ENCODE data around the gene RNH1.
"Not testable (repeated sequence)": the region's sequence is repeated elsewhere in the genome, so short reads cannot be mapped to it uniquely, and the experiment has no call there.

RNH1 gene

GRCh38 chr11:528815-529727 lies 22.0 kb upstream of the RNH1 start:
- no peak overlapping the region for H3K4me3 ChIP-seq (ENCODE audit: low read length)
- H3K4me2 ChIP-seq (ENCODE audit: low read length) = no peak overlapping the region
- no peaks in the 10 kb centered on the region for H3K27me3 ChIP-seq (ENCODE audit: control insufficient read depth, insufficient read depth, low read length)
- no peak overlapping the region for H3K9ac ChIP-seq (ENCODE audit: low read depth, low read length)
- H3K9me3 ChIP-seq (replicated peaks; ENCODE audit: low read length) = no peaks in the 10 kb centered on the region
- peaks cover 23% of the 10 kb centered on the region for H3K36me3 ChIP-seq (ENCODE audit: insufficient read depth, low read length)
- peaks cover 11% of the 10 kb centered on the region for H3K4me1 ChIP-seq (ENCODE audit: control insufficient read depth, insufficient read depth, low read length)

DNA sequence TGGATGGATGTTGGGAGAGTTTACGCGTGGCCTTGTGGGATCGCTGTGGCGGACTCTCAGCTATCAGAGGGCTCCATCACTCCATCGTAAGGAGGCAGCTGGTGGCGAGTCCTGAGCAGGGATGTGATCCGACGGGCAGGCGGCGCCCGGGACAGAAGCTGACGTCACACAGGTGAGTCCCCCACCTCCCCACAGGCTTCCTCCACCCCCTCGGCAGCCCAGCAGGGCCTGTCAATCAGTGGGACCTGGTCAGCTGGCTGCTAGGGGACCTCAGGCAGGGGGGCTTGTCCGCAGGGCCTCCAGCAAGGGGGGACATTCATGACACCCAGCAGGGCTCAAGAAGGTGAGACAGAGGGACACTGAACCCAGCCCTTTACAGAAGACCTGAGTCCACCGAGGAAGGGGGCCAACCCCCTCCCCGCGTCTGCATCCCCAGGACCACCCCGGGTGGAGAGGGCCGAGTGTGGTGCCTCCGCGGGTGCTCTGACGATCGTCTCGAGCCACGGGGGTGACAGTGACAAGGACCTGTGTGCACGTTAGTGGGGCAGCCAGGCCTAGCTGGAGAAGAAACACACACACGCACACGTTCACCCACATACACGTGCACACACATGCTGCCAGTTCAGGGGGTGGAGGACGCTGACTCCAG lies 21.2 kb upstream of the RNH1 start:
- no peak overlapping the region for H3K4me3 ChIP-seq (ENCODE audit: low read length)
- no peaks in the 10 kb centered on the region for H3K9me3 ChIP-seq (replicated peaks; ENCODE audit: low read length)
- peaks cover 16% of the 10 kb centered on the region for H3K36me3 ChIP-seq (ENCODE audit: insufficient read depth, low read length)
- H3K4me2 ChIP-seq (ENCODE audit: low read length) = no peak overlapping the region
- no peaks in the 10 kb centered on the region for H3K27me3 ChIP-seq (ENCODE audit: control insufficient read depth, insufficient read depth, low read length)
- H3K9ac ChIP-seq (ENCODE audit: low read depth, low read length) = no peak overlapping the region
- peaks cover 8% of the 10 kb centered on the region for H3K4me1 ChIP-seq (ENCODE audit: control insufficient read depth, insufficient read depth, low read length)

- H3K9ac ChIP-seq (ENCODE audit: low read depth, low read length) = no peak overlapping the region
- H3K4me3 ChIP-seq (ENCODE audit: low read length) = peak overlapping the region; percentile 45
- no peaks in the 10 kb centered on the region for H3K9me3 ChIP-seq (replicated peaks; ENCODE audit: low read length)
- H3K4me1 ChIP-seq (ENCODE audit: control insufficient read depth, insufficient read depth, low read length) = peaks cover 8% of the 10 kb centered on the region
- no peaks in the 10 kb centered on the region for H3K27me3 ChIP-seq (ENCODE audit: control insufficient read depth, insufficient read depth, low read length)
- H3K36me3 ChIP-seq (ENCODE audit: insufficient read depth, low read length) = peaks cover 1% of the 10 kb centered on the region
- peak overlapping the region; percentile 73 for H3K4me2 ChIP-seq (ENCODE audit: low read length)
These were observed 19.1 kb upstream of the RNH1 start for GRCh38 chr11:526192-526591.

GRCh38 chr11:521177-521688 lies 14.2 kb upstream of the RNH1 start:
- Histone ChIP-seq H3K36me3 (ENCODE audit: insufficient read depth, low read length) (no peaks in the 10 kb centered on the region), H3K9ac (ENCODE audit: low read depth, low read length) (no peak overlapping the region), H3K4me3 (ENCODE audit: low read length) (no peak overlapping the region), H3K4me1 (ENCODE audit: control insufficient read depth, insufficient read depth, low read length) (peaks cover 4% of the 10 kb centered on the region), H3K27me3 (ENCODE audit: control insufficient read depth, insufficient read depth, low read length) (no peaks in the 10 kb centered on the region), H3K4me2 (ENCODE audit: low read length) (no peak overlapping the region), H3K9me3 (replicated peaks; ENCODE audit: low read length) (no peaks in the 10 kb centered on the region)

DNA sequence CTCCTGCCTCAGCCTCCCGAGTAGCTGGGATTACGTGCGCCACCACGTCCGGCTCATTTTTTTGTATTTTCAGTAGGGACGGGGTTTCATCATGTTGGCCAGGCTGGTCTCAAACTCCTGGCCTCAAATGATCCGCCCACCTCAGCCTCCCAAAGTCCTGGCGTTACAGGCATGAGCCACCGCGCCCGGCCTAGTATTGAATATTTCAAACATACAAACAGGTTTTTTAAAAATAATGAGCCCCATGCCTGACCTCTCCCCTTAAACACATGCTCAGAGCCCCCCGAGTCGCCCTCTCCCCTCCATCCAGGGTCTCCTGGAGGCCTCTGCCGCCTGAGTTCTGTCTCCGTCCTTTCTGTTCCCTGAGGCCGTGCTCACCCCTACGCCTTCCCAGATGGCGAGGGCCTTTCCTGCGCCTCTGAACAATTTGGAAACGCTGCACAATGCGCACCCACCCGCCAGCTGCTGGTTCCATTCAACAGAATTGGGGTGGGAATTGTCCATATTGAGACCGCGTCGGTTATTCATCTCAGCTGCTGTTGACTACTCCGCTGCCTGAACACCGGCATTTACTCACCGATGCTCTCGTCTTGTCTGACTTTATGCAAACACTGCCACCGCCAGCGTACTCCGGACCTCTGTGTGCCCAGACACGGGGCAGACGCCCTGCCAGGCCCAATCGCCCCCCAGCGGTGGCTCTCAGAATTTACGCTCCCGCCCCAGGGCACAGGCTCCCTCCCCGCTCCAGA lies 13.6 kb upstream of the RNH1 start:
- H3K4me1 ChIP-seq (ENCODE audit: control insufficient read depth, insufficient read depth, low read length) = peaks cover 4% of the 10 kb centered on the region
- H3K4me2 ChIP-seq (ENCODE audit: low read length) = no peak overlapping the region
- no peak overlapping the region for H3K9ac ChIP-seq (ENCODE audit: low read depth, low read length)
- no peaks in the 10 kb centered on the region for H3K27me3 ChIP-seq (ENCODE audit: control insufficient read depth, insufficient read depth, low read length)
- no peaks in the 10 kb centered on the region for H3K36me3 ChIP-seq (ENCODE audit: insufficient read depth, low read length)
- no peaks in the 10 kb centered on the region for H3K9me3 ChIP-seq (replicated peaks; ENCODE audit: low read length)
- H3K4me3 ChIP-seq (ENCODE audit: low read length) = no peak overlapping the region

- no peaks in the 10 kb centered on the region for H3K27me3 ChIP-seq (ENCODE audit: control insufficient read depth, insufficient read depth, low read length)
These were observed 11.6 kb upstream of the RNH1 start for GRCh38 chr11:518463-519202.

DNA sequence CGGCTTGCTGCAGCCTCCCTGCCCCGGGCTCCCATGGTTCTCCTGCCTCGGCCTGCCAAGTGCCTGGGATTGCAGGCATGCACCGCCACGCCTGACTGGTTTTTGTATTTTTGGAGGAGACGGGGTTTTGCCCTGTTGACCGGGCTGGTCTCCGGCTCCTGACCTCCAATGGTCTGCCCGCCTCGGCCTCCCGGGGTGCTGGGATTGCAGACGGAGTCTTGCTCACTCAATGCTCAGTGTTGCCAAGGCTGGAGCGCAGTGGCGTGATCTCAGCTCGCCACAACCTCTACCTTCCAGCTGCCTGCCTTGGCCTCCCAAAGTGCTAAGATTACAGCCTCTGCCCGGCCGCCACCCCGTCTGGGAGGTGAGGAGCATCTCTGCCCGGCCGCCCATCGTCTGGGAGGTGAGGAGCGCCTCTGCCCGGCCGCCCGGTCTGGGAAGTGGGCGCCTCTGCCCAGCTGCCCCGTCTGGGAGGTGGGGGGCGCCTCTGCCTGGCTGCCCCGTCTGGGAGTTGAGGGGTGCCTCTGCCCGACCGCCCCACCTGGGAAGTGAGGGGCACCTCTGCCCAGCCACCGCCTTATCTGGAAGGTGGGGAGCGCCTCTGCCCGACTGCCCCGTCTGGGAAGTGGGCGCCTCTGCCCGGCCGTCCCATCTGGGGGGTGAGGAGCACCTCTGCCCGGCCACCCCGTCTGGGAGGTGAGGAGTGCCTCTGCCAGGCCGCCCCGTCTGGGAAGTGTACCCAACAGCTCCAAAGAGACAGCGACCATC lies 10.1 kb upstream of the RNH1 start:
- not testable (repeated sequence) for H3K9me3 ChIP-seq (replicated peaks; ENCODE audit: low read length); H3K4me1 ChIP-seq (ENCODE audit: control insufficient read depth, insufficient read depth, low read length); H3K4me3 ChIP-seq (ENCODE audit: low read length); H3K27me3 ChIP-seq (ENCODE audit: control insufficient read depth, insufficient read depth, low read length); H3K4me2 ChIP-seq (ENCODE audit: low read length); H3K9ac ChIP-seq (ENCODE audit: low read depth, low read length)
- peaks cover 19% of the 10 kb centered on the region for H3K36me3 ChIP-seq (ENCODE audit: insufficient read depth, low read length)

More at GRCh38 chr11:518463-519202, 11.6 kb upstream of the RNH1 start:
- H3K4me3 ChIP-seq (ENCODE audit: low read length) = peak overlapping the region; percentile 48
- H3K9ac ChIP-seq (ENCODE audit: low read depth, low read length) = no peak overlapping the region
- H3K36me3 ChIP-seq (ENCODE audit: insufficient read depth, low read length) = peaks cover 8% of the 10 kb centered on the region
- H3K4me1 ChIP-seq (ENCODE audit: control insufficient read depth, insufficient read depth, low read length) = peaks cover 4% of the 10 kb centered on the region
- H3K9me3 ChIP-seq (replicated peaks; ENCODE audit: low read length) = no peaks in the 10 kb centered on the region
- H3K4me2 ChIP-seq (ENCODE audit: low read length) = peak overlapping the region; percentile 76

DNA sequence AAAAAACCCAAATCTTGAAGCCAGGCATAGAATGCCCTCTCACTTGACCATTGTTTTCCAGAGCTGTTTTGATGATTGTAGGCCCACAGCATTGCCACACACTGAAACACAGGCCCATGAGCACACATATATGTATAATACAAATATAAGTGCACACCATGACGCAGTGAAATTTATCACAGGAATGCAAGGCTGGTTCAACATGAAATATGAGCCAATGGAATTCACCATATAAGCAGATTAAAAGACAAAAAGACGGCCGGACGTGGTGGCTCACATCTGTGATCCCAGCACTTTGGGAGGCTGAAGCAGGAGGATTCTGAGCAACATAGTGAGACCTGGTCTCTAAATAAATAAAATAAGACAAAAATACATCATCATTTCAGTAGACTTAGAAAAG lies 9.4 kb upstream of the RNH1 start:
- Histone ChIP-seq H3K36me3 (ENCODE audit: insufficient read depth, low read length) (peaks cover 22% of the 10 kb centered on the region), H3K4me3 (ENCODE audit: low read length) (no peak overlapping the region), H3K9ac (ENCODE audit: low read depth, low read length) (no peak overlapping the region), H3K4me2 (ENCODE audit: low read length) (no peak overlapping the region), H3K27me3 (ENCODE audit: control insufficient read depth, insufficient read depth, low read length) (no peaks in the 10 kb centered on the region), H3K9me3 (replicated peaks; ENCODE audit: low read length) (no peaks in the 10 kb centered on the region), H3K4me1 (ENCODE audit: control insufficient read depth, insufficient read depth, low read length) (peaks cover 4% of the 10 kb centered on the region)

DNA sequence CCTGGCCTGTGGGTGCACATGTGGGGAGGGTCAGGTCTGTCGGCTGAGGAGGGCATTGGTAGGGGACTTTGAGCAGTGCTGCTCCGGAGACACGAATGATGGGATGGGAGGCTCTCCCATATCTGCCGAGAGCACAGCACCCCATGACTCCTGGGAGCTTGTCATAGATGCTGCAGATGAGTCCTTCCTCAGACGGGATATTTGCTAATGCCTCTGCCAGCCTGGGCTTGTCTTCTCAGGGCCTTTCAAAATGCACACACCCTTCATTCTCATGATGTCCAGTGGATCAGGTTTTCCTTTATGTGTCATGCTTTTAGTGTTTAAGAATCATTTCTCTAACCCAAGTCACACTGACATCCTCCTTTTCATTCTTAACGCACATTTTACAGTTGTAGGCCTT lies 8.1 kb upstream of the RNH1 start:
- H3K27me3 ChIP-seq (ENCODE audit: control insufficient read depth, insufficient read depth, low read length) = no peaks in the 10 kb centered on the region
- H3K36me3 ChIP-seq (ENCODE audit: insufficient read depth, low read length) = peaks cover 24% of the 10 kb centered on the region
- H3K9me3 ChIP-seq (replicated peaks; ENCODE audit: low read length) = no peaks in the 10 kb centered on the region
- no peak overlapping the region for H3K9ac ChIP-seq (ENCODE audit: low read depth, low read length)
- peaks cover 4% of the 10 kb centered on the region for H3K4me1 ChIP-seq (ENCODE audit: control insufficient read depth, insufficient read depth, low read length)
- H3K4me2 ChIP-seq (ENCODE audit: low read length) = no peak overlapping the region
- H3K4me3 ChIP-seq (ENCODE audit: low read length) = no peak overlapping the region

DNA sequence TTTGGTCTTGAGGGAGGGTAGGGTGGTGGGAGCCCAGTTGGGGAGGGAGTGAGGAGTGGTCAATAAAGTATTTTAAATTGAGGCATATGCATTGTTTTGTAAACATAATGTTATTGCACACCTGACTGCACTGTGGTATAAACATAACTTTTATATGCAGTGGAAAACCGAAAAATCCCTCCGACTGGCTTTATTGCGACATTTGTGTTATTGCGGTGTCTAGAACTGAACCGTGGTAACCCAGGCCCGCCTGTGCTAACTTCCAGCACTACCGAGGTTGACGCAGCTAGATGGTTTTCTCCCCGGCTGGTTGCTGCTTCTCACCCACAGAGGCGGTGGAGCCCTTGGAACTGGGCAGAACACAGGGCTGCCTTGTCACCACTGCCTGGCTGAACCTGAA lies 7.6 kb upstream of the RNH1 start:
- Histone ChIP-seq H3K27me3 (ENCODE audit: control insufficient read depth, insufficient read depth, low read length) (no peaks in the 10 kb centered on the region), H3K36me3 (ENCODE audit: insufficient read depth, low read length) (peaks cover 29% of the 10 kb centered on the region), H3K9ac (ENCODE audit: low read depth, low read length) (no peak overlapping the region), H3K9me3 (replicated peaks; ENCODE audit: low read length) (no peaks in the 10 kb centered on the region), H3K4me3 (ENCODE audit: low read length) (no peak overlapping the region), H3K4me2 (ENCODE audit: low read length) (no peak overlapping the region), H3K4me1 (ENCODE audit: control insufficient read depth, insufficient read depth, low read length) (peaks cover 4% of the 10 kb centered on the region)

All from skeletal muscle satellite cell (primary cell).